Measurements from ENCODE around the gene OPHN1. TPM values are rescaled to one million over a fixed set of nuclear protein-coding genes. Genes with fewer than 3 reads are reported as not detected.

Gene OPHN1
- total RNA-seq, 4 donors from 2014 or later = 7.0 to 11.5 (median 10.5) TPM

DNA sequence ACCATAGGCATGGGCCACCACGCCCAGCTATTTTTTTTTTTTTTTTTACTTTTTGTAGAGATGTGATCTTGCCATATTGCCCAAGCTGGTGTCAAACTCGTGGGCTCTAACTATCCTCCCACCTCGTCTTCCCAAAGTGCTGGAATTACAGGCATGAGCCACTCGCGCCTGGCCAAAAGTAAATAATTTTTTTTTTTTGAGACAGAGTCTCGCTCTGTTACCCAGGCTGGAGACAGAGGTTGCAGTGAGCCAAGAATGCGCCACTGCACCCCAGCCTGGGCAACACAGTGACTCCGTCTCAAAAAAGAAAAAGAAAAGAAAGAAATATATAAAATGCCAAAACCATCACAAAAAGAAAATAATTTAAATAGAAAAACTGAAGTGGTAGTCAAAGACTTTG, 18.4 kb upstream of the OPHN1 start:
- Histone ChIP-seq H3K4me1 (peaks cover 0 to 5% of the 10 kb centered on the region in 2 donors), H3K36me3 (no peaks in the 10 kb centered on the region), H3K4me3 (replicated peaks in 1 of 3) (no peak overlapping the region), H3K27me3 (no peaks in the 10 kb centered on the region), H3K9me3 (no peaks in the 10 kb centered on the region), H3K27ac (no peak overlapping the region)
- WGBS, 2 donors = 32% methylated on average over 8 of the region's 8 CpGs
- intact Hi-C loops (cut with DNase I) = no loop called here
- no peak for TF ChIP-seq POLR2A (IDR thresholded peaks at IDR 0.05)
- TF ChIP-seq, protein P1, sequence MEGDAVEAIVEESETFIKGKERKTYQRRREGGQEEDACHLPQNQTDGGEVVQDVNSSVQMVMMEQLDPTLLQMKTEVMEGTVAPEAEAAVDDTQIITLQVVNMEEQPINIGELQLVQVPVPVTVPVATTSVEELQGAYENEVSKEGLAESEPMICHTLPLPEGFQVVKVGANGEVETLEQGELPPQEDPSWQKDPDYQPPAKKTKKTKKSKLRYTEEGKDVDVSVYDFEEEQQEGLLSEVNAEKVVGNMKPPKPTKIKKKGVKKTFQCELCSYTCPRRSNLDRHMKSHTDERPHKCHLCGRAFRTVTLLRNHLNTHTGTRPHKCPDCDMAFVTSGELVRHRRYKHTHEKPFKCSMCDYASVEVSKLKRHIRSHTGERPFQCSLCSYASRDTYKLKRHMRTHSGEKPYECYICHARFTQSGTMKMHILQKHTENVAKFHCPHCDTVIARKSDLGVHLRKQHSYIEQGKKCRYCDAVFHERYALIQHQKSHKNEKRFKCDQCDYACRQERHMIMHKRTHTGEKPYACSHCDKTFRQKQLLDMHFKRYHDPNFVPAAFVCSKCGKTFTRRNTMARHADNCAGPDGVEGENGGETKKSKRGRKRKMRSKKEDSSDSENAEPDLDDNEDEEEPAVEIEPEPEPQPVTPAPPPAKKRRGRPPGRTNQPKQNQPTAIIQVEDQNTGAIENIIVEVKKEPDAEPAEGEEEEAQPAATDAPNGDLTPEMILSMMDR (IDR thresholded peaks at IDR 0.05) = no peak
- DNase-seq = peak; percentile 39 to 46

DNA sequence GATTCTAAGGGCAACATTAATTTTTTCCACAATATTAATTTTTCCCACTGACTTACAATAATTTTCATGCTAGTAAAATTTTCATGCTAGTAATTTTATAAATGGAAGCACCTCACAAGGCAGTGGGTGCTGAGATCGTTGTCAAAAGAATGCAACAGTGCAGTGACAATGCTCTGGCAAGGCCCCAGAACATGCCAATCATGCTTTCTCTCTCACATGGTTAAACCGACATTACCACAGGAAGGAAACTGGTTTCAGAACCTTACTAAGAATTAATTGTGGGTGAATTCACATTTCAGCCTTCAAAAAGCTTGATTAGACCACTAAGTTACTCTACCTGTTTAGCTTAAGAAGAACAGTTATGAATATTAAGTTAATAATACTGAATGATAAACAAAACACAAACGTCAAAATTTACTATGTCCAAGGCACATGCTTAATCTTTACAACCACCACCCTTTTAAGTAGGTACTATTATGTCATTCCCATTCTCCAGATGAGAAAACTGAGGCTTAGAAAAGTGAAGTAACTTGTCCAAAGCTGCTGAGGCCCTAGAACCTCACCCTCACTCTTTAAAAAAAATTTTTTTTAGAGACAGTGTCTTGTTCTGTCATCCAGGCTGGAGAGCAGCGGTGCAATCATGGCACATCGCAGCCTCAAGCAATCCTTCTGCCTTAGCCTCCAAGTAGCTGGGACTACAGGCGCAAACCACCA, 10.0 kb upstream of the OPHN1 start:
- DNase-seq = peak; percentile 57 to 69
- intact Hi-C loops (cut with DNase I) = no loop called here
- H3K27me3 ChIP-seq = no peaks in the 10 kb centered on the region

DNA sequence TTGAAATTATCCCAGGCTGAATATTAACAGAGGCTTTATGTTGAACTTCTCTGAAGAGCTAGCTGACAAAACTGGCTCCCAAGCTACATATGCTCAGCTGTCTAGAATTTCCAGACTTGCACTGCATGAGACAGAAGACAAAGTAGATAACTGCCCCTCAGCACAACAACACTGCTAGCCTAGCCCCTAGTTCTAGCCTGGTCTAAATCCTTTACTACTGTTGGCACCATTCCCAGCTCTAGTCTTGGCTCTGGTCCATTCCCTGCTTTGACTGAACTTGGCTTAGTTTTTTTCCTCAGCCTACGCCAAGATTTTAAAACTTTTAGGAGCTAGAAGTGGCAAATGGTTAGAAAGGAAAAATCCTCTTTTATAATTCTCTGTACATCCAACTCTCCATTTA, 7.6 kb upstream of the OPHN1 start:
- H3K4me3 ChIP-seq (replicated peaks in 1 of 3) = no peak overlapping the region
- no peak for TF ChIP-seq POLR2A (IDR thresholded peaks at IDR 0.05)
- TF ChIP-seq, protein P1 (IDR thresholded peaks at IDR 0.05) = no peak
- H3K9me3 ChIP-seq = no peaks in the 10 kb centered on the region
- no peaks in the 10 kb centered on the region for H3K36me3 ChIP-seq
- DNase-seq = peak; percentile 81 to 85
- H3K27me3 ChIP-seq = no peaks in the 10 kb centered on the region
- peak overlapping the region; percentile 32 to 39 (median 34) for H3K27ac ChIP-seq
- 3 to 13% methylated on average over 1 of the region's 1 CpG for WGBS, 2 donors
- H3K4me1 ChIP-seq = peaks cover 8 to 11% of the 10 kb centered on the region in 2 donors
- intact Hi-C loops (cut with DNase I) = no loop called here

More for the DNA sequence above, 10.0 kb upstream of the OPHN1 start:
- no peak overlapping the region for H3K4me3 ChIP-seq (replicated peaks in 1 of 3)
- TF ChIP-seq POLR2A (IDR thresholded peaks at IDR 0.05) = no peak
- TF ChIP-seq, protein P1 (IDR thresholded peaks at IDR 0.05) = no peak
- WGBS, 2 donors = 58 to 61% methylated on average over 6 of the region's 6 CpGs
- H3K27ac ChIP-seq = peak overlapping the region in 1 of 3 donors; percentile 8
- no peaks in the 10 kb centered on the region for H3K9me3 ChIP-seq
- no peaks in the 10 kb centered on the region for H3K36me3 ChIP-seq
- H3K4me1 ChIP-seq = peaks cover 8 to 11% of the 10 kb centered on the region in 2 donors

DNA sequence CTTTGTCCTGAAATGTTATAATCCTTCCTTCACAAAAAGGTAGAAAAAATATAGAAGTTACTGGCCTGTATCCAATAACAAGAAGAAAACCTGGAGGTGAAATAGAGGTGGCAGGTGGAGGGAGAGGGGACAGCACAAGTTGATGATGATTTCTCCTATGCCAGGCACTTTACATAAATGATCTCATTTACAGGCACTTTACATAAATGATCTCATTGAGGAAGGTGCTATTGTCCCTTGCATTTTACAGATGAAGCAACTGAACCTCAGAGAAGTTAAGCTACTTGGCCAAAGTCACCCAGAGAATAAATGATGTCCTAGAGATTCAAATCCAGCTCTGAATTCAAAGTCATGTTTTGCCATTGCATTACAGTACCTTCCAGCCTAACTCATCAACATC, 7.1 kb upstream of the OPHN1 start:
- intact Hi-C loops (cut with DNase I) = no loop called here
- TF ChIP-seq POLR2A (IDR thresholded peaks at IDR 0.05) = no peak
- TF ChIP-seq, protein P1 (IDR thresholded peaks at IDR 0.05) = no peak
- Histone ChIP-seq H3K27ac (peak overlapping the region in 1 of 3 donors; percentile 32), H3K4me3 (replicated peaks in 1 of 3) (no peak overlapping the region), H3K9me3 (no peaks in the 10 kb centered on the region), H3K36me3 (no peaks in the 10 kb centered on the region), H3K27me3 (no peaks in the 10 kb centered on the region), H3K4me1 (peaks cover 8 to 11% of the 10 kb centered on the region in 2 donors)
- DNase-seq = no peak

DNA sequence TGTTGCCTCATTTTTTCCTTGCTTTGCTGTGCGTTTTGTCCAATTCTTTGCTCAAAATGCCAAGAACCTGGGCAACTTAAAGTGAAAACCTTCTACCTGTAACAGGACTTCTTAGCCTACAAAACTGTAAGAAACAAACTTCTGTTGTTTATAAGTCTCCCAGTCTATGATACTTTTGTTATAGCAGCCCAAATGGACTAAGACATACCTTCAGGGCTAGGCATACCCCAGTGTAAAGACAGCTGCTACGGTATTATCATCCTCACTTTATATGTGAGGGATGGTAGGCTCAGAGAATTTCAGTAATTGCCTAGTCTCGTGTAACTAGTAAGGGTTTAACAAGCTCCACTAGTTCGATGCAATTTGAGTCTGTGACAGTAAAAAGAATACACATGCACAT, 6.0 kb upstream of the OPHN1 start:
- Histone ChIP-seq H3K9me3 (no peaks in the 10 kb centered on the region), H3K4me3 (replicated peaks in 1 of 3) (no peak overlapping the region), H3K27ac (no peak overlapping the region), H3K36me3 (no peaks in the 10 kb centered on the region), H3K27me3 (no peaks in the 10 kb centered on the region), H3K4me1 (peaks cover 8 to 11% of the 10 kb centered on the region in 2 donors)
- no peak for DNase-seq
- WGBS, 2 donors = 85 to 93% methylated on average over 3 to 4 of the region's 4 CpGs
- intact Hi-C loops (cut with DNase I) = no loop called here
- TF ChIP-seq, protein P1 (IDR thresholded peaks at IDR 0.05) = no peak
